ENCODE data around the gene LARGE2.

DNA sequence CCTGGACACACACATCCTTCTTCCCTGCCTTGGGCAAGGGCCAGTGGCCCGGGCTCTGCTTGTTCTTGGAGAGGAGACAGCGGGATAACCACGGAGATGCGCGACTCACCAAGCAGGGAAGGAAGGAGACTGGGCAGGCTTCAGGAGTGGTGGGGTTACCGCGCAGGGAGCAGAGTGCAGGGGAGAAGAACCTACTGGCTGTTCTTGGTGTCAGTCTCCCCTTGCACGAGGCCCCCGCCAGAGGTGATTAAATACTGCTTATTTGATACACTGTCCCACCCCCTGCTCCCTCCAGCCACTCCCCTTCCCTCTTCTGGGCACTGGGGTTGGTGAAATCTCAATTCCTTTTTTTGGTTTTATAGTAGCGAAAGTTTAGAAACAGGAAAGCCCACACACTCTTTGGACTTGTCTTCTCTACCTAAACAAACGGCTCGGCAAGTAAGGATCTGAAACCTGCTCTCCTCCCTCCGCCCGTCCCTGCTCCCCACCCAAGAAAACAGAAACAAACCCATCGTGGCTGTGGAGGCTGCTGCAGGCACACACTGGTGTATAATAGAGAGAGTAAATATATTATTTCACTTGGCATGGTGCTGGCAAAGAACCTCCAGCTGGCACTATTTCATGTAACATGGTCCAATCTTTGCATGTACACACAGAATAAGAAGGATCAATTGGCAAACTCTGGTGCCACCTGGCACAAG, 10.8 kb downstream of the LARGE2 start:
- TF ChIP-seq POLR2A (IDR thresholded peaks at IDR 0.05): no peak
- TF ChIP-seq, protein P1, sequence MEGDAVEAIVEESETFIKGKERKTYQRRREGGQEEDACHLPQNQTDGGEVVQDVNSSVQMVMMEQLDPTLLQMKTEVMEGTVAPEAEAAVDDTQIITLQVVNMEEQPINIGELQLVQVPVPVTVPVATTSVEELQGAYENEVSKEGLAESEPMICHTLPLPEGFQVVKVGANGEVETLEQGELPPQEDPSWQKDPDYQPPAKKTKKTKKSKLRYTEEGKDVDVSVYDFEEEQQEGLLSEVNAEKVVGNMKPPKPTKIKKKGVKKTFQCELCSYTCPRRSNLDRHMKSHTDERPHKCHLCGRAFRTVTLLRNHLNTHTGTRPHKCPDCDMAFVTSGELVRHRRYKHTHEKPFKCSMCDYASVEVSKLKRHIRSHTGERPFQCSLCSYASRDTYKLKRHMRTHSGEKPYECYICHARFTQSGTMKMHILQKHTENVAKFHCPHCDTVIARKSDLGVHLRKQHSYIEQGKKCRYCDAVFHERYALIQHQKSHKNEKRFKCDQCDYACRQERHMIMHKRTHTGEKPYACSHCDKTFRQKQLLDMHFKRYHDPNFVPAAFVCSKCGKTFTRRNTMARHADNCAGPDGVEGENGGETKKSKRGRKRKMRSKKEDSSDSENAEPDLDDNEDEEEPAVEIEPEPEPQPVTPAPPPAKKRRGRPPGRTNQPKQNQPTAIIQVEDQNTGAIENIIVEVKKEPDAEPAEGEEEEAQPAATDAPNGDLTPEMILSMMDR (IDR thresholded peaks at IDR 0.05): no peak

All from right lobe of liver (tissue), 4 donors.